H1 (cell line): ENCODE measurements around the gene NPTXR. TPM values are rescaled to one million over a fixed set of nuclear protein-coding genes. Genes with fewer than 3 reads are reported as not detected.

Source experiments
- polyA plus RNA-seq, 7 experiments: library from polyadenylated mRNA; depleted of rRNA in 3 of 7; stranded (reverse) in 5 of 7; unstranded in 2 of 7; fragments of >200 nt in 5 of 7; fragments of 200-250 nt in 2 of 7; gene quantifications; 1 replicate in 5 of 7; 2 replicates in 1 of 7; 4 replicates in 1 of 7; pipeline versions ENCODE4 v1.2.1 to v1.2.3, GENCODE V29; 2011 to 2013; ENCODE audit warnings: missing spikeins in 2 of 7, mixed read lengths in 2 of 7
- total RNA-seq: library from RNA; stranded (reverse); fragmentation: NEBNext Ultra II Directional; extraction: Animal tissue kit (Norgen Biotek cat#: 25700); gene quantifications from 2 replicates; pipeline ENCODE4 v1.2.1, GENCODE V29; 2021

NPTXR gene
- total and polyA plus RNA-seq, 2 of the 8 experiments (the other 6 are each of a cell fraction or from before 2014, with no cell fraction given): 3.7 to 6.4 TPM

Other genes starting within 250 kb of the NPTXR start
- gene FAM227A, start 187.6 kb downstream of the NPTXR start, total RNA-seq: 3.8 and 3.9 TPM in 2 replicates
- gene FAM227A, start 187.6 kb downstream of the NPTXR start, polyA plus RNA-seq (2011; rRNA removed): 2.1 TPM in 2 replicates
- 23.2 and 24.4 TPM in 2 replicates for gene CBY1, start 187.4 kb downstream of the NPTXR start, total RNA-seq
- gene CBY1, start 187.4 kb downstream of the NPTXR start, polyA plus RNA-seq (2011; rRNA removed): 28.5 and 30.2 TPM in 2 replicates
- 125 and 138 TPM in 2 replicates for gene TOMM22, start 162.1 kb downstream of the NPTXR start, total RNA-seq
- gene TOMM22, start 162.1 kb downstream of the NPTXR start, polyA plus RNA-seq (2011; rRNA removed): 47.8 and 84.0 TPM in 2 replicates
- 20.2 and 21.3 TPM in 2 replicates for gene JOSD1, start 143.1 kb downstream of the NPTXR start, total RNA-seq
- 16.7 and 18.4 TPM in 2 replicates for gene JOSD1, start 143.1 kb downstream of the NPTXR start, polyA plus RNA-seq (2011; rRNA removed)
- 91.8 and 92.0 TPM in 2 replicates for gene GTPBP1, start 138.1 kb downstream of the NPTXR start, total RNA-seq
- gene GTPBP1, start 138.1 kb downstream of the NPTXR start, polyA plus RNA-seq (2011; rRNA removed): 53.1 and 80.2 TPM in 2 replicates
- 10.5 and 11.7 TPM in 2 replicates for gene SUN2, start 88.0 kb downstream of the NPTXR start, total RNA-seq
- 5.1 and 8.3 TPM in 2 replicates for gene SUN2, start 88.0 kb downstream of the NPTXR start, polyA plus RNA-seq (2011; rRNA removed)
- gene DNAL4, start 49.9 kb downstream of the NPTXR start, total RNA-seq: 7.8 and 8.8 TPM in 2 replicates
- 14.0 and 23.4 TPM in 2 replicates for gene DNAL4, start 49.9 kb downstream of the NPTXR start, polyA plus RNA-seq (2011; rRNA removed)
- gene CBX6, start 28.2 kb upstream of the NPTXR start, total RNA-seq: 27.5 and 28.2 TPM in 2 replicates
- 10.6 and 11.7 TPM in 2 replicates for gene CBX6, start 28.2 kb upstream of the NPTXR start, polyA plus RNA-seq (2011; rRNA removed)
- not detected in 2 replicates for gene APOBEC3A, start 113.6 kb upstream of the NPTXR start, total RNA-seq
- gene APOBEC3A, start 113.6 kb upstream of the NPTXR start, polyA plus RNA-seq (2011; rRNA removed): not detected in 2 replicates
- 14.2 and 16.3 TPM in 2 replicates for gene APOBEC3B, start 138.3 kb upstream of the NPTXR start, total RNA-seq
- 43.3 and 74.9 TPM in 2 replicates for gene APOBEC3B, start 138.3 kb upstream of the NPTXR start, polyA plus RNA-seq (2011; rRNA removed)
- 23.3 and 23.7 TPM in 2 replicates for gene APOBEC3C, start 170.2 kb upstream of the NPTXR start, total RNA-seq
- 20.3 and 22.8 TPM in 2 replicates for gene APOBEC3C, start 170.2 kb upstream of the NPTXR start, polyA plus RNA-seq (2011; rRNA removed)
- gene APOBEC3D, start 177.1 kb upstream of the NPTXR start, total RNA-seq: 5.5 and 7.2 TPM in 2 replicates
- gene APOBEC3D, start 177.1 kb upstream of the NPTXR start, polyA plus RNA-seq (2011; rRNA removed): 2.2 and 4.3 TPM in 2 replicates
- gene APOBEC3F, start 196.8 kb upstream of the NPTXR start, total RNA-seq: 7.3 and 9.7 TPM in 2 replicates
- 4.0 and 5.5 TPM in 2 replicates for gene APOBEC3F, start 196.8 kb upstream of the NPTXR start, polyA plus RNA-seq (2011; rRNA removed)
- 0.94 and 2.0 TPM in 2 replicates for gene APOBEC3G, start 233.2 kb upstream of the NPTXR start, total RNA-seq
- gene APOBEC3G, start 233.2 kb upstream of the NPTXR start, polyA plus RNA-seq (2011; rRNA removed): 1.7 and 2.5 TPM in 2 replicates